AG10803 (cell line): Measurements from ENCODE around the gene ITK.
"Not testable (repeated sequence)": the region's sequence is repeated elsewhere in the genome, so short reads cannot be mapped to it uniquely, and the experiment has no call there.

ENCODE experiments used
- DNase-seq: peaks from one replicate; pipeline ENCODE4 v3.0.0; 2010; ENCODE audit warnings: low read depth
- H3K4me3 ChIP-seq: 2 replicates; pipeline ENCODE4 v1.5.1; 2011; ENCODE audit warnings: mild to moderate bottlenecking, low read length, control low read depth
- TF ChIP-seq, protein P1 (sequence below): conservative IDR thresholded peaks from 2 replicates; pipeline ENCODE4 v1.5.1; 2011; ENCODE audit warnings: mild to moderate bottlenecking, low read length, control low read depth, inconsistent platforms

Gene ITK

DNA sequence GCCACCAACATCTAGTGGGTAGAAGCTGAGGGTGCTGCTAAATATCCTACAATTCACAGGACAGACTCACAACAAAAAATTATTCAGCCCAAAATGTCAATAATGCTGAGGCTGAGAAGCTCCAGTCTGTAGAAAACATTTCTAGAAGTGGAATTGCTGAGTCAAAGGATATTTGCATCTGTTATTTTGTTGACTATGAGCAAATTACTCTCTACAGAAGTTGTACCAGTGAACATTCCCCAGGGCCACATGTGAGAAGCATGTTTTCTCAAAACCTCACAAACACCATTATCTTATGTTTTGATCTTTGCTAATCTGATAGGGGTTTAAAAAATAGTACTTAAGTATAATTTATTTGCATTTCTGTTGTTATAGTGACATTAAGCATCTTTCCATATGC is 15.4 kb downstream of the ITK start:
- no peak for DNase-seq
- H3K4me3 ChIP-seq, result no peak overlapping the region
- TF ChIP-seq, protein P1, sequence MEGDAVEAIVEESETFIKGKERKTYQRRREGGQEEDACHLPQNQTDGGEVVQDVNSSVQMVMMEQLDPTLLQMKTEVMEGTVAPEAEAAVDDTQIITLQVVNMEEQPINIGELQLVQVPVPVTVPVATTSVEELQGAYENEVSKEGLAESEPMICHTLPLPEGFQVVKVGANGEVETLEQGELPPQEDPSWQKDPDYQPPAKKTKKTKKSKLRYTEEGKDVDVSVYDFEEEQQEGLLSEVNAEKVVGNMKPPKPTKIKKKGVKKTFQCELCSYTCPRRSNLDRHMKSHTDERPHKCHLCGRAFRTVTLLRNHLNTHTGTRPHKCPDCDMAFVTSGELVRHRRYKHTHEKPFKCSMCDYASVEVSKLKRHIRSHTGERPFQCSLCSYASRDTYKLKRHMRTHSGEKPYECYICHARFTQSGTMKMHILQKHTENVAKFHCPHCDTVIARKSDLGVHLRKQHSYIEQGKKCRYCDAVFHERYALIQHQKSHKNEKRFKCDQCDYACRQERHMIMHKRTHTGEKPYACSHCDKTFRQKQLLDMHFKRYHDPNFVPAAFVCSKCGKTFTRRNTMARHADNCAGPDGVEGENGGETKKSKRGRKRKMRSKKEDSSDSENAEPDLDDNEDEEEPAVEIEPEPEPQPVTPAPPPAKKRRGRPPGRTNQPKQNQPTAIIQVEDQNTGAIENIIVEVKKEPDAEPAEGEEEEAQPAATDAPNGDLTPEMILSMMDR, result no peak

DNA sequence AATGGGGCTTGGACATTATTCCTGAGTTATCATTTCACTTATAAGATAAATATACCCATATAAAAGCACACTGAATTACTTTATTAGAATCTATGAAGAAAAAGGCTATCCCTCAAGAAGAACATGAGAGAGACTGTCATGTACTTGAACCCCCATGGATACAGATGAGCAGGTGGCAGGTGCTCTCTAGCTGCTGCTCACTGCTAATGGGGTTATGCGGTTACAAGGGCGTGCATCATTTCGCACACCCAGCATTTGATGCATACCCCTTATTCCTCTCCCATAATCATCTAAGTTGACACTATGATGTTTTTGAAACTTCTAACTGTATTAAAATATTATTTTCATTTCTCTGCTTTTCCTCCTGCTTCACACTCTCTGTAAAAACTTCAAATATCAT is 16.4 kb downstream of the ITK start:
- H3K4me3 ChIP-seq, result no peak overlapping the region
- TF ChIP-seq, protein P1, result no peak

DNA sequence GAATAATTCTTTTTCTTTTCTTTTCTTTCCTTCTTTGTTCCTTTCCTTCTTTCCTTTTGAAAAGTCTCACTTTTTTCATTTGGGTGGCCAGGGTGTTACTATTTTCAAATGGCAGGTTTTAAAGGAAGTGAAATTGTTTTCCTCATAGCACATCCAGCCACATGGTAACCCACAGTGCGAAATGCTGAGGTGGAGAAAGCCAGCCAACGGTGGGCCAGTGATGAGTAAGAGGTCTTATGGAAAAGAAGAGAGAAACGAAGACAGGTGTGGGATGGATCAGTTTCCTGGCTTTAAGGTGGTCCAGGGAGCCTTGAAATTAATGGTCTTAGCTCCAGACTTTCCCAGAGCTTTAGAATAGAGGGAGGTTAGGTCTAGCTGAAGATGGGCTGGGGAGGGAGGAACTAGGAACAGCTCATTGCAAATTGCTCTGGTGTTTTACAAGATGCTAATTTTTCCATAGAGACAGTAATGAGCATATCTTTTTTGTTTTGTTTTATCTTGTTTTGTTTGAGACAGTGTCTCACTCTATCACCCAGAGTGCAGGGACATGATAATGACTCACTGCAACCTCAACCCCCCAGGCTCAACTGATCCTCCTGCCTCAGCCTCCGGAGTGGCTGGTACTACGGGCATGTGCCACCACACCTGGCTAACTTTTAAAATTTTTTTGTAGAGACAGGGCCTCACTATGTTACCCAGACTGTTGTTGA is 17.8 kb downstream of the ITK start:
- no peak for DNase-seq
- no peak overlapping the region for H3K4me3 ChIP-seq
- TF ChIP-seq, protein P1, result no peak

More for the DNA sequence above, 16.4 kb downstream of the ITK start:
- DNase-seq, result no peak

DNA sequence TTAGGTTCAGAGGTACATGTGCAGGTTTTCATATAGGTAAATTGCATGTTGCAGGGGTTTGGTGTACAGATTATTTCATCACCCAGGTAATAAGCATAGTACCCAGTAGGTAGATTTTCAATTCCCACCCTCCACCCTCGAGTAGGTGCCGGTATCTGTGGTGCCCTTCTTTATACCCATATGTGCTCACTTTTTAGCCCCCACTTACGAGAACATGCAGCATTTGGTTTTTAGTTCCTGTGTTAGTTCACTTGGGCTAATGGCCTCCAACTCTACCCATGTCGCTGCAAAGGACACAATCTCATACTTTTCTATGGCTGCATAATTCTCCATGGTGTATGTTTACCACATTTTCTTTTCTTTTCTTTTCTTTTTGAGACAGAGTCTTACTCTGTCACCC is 21.2 kb downstream of the ITK start:
- DNase-seq, result no peak
- no peak overlapping the region for H3K4me3 ChIP-seq
- TF ChIP-seq, protein P1, result no peak

DNA sequence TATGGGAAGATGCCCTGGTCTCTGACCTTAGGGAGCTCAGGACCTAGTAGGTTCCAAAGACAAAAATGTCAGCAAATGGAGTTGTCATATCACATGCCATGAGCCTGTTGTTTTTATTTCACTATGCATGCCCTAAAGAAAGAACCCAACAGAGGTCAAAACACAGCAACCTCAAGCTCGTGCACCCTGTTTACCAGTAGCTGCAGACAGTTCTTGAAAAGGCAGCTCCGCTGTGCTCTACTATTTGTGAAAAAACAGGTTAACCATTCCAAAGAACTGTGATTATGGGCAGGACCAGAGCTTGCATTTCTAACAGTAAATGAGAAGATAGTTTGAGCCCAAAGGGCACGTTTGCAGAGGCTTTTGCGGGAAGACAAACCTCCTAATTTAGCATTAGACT is 22.8 kb downstream of the ITK start:
- DNase-seq, result no peak
- H3K4me3 ChIP-seq, result no peak overlapping the region
- TF ChIP-seq, protein P1, result no peak

DNA sequence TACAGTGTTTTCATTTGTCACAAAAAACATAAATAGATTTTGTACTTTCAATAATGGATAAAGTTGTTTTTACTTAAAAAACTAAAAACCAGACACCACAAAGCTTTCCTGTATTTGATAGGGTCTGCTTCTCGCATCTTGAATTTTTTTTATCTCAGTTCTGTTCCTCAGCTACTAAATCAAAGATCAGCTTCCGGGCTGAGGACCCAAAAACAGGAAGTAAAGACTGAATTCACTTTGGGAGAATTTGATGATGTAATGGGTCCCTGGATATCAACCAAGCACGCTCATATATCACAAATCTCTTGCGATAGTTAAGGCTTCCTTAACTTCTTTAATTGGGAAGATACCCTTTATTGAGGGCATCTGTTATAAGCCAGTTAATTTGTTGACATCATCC is 24.1 kb downstream of the ITK start:
- H3K4me3 ChIP-seq, result no peak overlapping the region
- TF ChIP-seq, protein P1, result no peak
- no peak for DNase-seq

DNA sequence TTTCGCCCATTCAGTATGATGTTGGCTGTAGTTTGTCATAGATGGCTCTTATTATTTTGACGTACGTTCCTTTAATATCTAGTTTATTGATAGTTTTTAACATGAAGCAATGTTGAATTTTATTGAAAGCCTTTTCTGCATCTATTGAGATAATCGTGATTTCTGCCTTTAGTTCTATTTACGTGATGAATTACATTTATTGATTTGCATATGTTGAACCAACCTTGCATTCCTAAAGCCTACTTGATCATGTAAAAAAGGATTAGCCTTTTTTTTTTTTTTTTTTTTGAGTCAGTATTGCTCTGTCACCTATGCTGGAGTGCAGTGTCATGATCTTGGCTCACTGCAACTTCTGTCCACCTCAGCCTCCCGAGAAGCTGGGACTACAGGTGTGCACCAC is 25.1 kb downstream of the ITK start:
- H3K4me3 ChIP-seq, result no peak overlapping the region
- DNase-seq, result no peak
- TF ChIP-seq, protein P1, result no peak

DNA sequence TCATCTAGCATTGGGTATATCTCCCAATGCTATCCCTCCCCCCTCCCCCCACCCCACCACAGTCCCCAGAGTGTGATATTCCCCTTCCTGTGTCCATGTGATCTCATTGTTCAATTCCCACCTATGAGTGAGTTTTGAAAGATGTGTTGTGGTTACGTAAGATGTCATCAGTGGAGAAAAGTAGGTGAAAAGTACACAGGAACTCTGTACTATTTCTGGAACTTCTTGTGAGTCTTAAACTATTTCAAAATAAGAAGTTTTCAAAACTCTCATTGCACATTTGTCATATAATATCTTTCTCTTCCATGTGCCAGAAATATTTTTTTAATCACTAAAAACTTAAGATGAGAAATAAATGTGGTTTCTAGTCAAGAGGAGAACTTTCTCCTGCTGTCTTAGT is 30.0 kb downstream of the ITK start:
- H3K4me3 ChIP-seq, result not testable (repeated sequence)
- DNase-seq, result peak; percentile 58
